IPS DF 6.9 (cell line): ENCODE measurements around the gene OSBPL2.

ENCODE experiments used
- DNase-seq: peaks from one replicate; pipeline ENCODE4 v3.0.0-alpha.2; 2013; ENCODE audit warnings: low read depth, low spot score
- H3K27ac ChIP-seq: one replicate; pipeline ENCODE4 v1.5.1; 2013; ENCODE audit warnings: low read length, control low read depth
- H3K27me3 ChIP-seq: 2 replicates; pipeline ENCODE4 v1.6.1; 2013; ENCODE audit warnings: mild to moderate bottlenecking, low read length; ENCODE audit not compliant: control insufficient read depth, insufficient read depth
- H3K36me3 ChIP-seq: 2 replicates; pipeline ENCODE4 v1.6.1; 2013; ENCODE audit warnings: low read length; ENCODE audit not compliant: control insufficient read depth, insufficient read depth
- H3K4me1 ChIP-seq: 2 replicates; pipeline ENCODE4 v1.6.1; 2013; ENCODE audit warnings: low read length; ENCODE audit not compliant: control insufficient read depth, insufficient read depth
- H3K4me3 ChIP-seq: 2 replicates; pipeline ENCODE4 v1.5.1; 2013; ENCODE audit warnings: mild to moderate bottlenecking, low read length
- H3K9me3 ChIP-seq: 2 replicates; pipeline ENCODE4 v1.6.1; 2013; ENCODE audit warnings: low read length, inconsistent platforms; ENCODE audit not compliant: control insufficient read depth, insufficient read depth
- WGBS: extraction: QIAGEN DNeasy Blood & Tissue Kit; methylation state at CpG from one replicate; pipeline ENCODE4 v1.1.7; 2013; ENCODE audit warnings: mixed read lengths, missing lambda C conversion rate; ENCODE audit not compliant: insufficient read length, insufficient coverage; 5-methylcytosine and 5-hydroxymethylcytosine counted together

Gene OSBPL2

DNA sequence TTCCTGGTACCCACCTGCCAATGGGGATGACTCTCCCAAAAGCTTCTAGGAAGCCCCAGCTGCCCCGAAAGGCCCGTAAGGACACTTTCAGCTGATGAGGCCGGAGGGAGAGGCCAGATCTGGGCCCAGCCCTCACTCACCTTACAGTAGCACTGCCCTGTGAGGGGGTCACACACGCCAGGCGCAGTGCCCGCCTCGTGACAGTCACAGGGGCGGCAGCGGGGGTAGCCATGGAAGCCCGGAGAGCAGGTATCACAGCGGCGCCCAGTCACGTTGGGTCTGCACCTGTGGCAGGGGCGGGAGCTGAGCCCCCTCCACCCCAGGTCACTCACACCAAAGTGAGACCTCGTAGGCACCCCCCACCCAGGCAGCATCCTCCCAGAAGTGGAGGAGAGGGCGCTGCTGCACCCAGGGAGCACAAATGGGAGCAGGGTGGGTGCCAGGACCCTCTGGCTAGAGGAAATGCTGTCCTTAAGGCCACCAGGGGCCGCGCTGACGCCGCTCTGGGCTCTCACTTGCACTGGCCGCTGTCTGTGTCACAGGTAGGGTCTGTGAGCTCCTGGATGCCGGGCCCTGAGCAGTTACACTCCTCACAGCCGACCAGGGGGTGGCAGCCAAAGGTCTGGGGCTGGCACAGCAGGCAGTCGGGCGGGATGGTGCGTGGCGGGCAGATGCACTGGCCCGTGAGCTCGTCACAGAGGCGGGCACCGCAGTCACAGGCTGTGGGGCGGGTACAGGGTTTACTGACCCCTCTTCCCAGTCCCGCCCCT, 89.6 kb downstream of the OSBPL2 start:
- DNase-seq, result no peak
- Histone ChIP-seq H3K9me3 (no peaks in the 10 kb centered on the region), H3K4me3 (no peak overlapping the region), H3K27me3 (no peaks in the 10 kb centered on the region), H3K36me3 (peaks cover 92% of the 10 kb centered on the region), H3K27ac (no peak overlapping the region), H3K4me1 (no peaks in the 10 kb centered on the region)
- no CpG with 5 or more reads among the region's 33 CpGs for WGBS

DNA sequence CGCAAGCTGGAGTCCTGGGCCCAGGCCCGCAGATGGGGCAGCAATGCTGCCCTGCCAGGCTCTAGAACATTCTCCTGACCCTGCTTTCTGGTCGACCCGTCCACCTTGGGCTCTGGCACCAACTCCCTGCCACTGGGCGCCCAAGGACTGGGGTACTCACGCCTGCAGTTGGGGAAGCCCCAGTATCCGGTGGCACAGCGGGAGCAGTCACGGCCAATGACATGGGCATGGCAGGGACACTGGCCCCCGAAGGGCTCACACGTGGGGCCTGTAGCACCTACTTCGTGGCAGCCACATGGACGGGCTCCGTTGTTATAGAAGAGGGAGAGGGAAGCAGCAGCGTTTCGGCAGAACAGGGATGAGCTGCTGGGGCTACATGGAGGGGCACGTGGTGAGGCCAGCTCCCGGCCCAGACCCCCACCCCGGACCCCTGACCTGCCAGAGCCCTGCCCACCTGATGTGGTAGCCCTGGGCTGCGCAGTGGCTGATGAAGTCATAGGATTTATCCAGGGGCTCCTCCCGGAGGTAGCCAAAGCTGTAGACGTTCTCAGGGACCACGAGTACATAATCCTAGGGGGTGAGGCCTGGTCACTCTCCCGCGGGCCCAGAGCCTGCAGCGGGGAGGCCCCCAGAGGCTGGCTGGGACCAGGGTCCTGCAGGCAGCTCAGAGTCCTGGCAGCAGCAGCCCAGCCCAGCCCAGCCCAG, 90.5 kb downstream of the OSBPL2 start:
- Histone ChIP-seq H3K9me3 (no peaks in the 10 kb centered on the region), H3K27me3 (no peaks in the 10 kb centered on the region), H3K4me3 (no peak overlapping the region; the same call in 1 of the 2 replicates), H3K27ac (no peak overlapping the region), H3K4me1 (no peaks in the 10 kb centered on the region; the same call in 1 of the 2 replicates), H3K36me3 (peaks cover 92% of the 10 kb centered on the region)
- no peak for DNase-seq
- WGBS, result no CpG with 5 or more reads among the region's 26 CpGs

DNA sequence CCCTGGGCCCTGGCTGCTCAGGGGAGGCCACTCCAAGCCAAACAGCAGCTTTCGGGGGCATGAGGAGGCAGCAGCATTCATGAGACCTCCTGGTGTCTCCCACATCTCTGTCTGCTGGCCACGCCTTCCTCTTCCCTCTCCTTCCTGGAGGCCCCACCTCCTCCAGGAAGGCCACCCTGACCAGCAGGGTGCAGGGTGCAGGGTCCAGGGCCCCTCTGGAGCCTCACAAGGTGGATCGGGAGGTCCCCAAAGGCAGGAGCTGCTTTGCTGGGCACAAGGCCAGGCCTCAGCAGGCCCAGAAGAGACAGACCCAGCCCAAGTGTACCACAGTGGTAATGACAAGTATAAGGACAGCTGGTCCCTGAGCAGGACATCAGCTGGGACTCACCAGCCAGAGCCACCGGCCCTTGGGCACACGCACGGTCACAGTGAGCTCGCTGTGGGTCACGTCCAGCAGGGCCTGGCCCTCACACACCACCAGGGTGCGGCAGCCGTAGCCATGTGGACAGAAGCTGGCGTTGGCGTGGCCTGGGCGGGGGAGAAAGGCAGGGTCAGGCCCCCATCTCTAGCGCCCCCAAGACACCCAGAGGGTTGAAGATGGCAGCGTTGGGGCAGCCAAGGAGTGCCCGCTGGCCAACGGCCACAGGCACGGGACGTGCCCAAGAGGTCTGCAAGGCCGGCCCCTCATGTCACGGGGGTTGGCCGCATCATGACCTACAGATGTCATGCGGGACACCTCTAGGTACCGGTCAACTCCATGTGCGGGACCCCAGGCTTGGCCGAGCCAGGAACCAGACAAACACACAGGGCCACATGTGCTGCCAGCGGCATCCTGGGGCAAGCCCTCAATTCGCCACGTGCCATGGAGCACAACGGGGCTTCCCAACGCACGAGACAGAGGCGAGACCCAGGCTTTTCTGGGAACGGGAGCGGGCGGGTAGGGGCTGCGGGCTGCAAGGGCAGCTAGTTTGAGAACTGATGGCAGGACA, 91.4 kb downstream of the OSBPL2 start:
- Histone ChIP-seq H3K36me3 (peaks cover 91% of the 10 kb centered on the region), H3K4me1 (no peaks in the 10 kb centered on the region; the same call in 1 of the 2 replicates), H3K27me3 (no peaks in the 10 kb centered on the region), H3K27ac (no peak overlapping the region), H3K4me3 (no peak overlapping the region; the same call in 1 of the 2 replicates), H3K9me3 (no peaks in the 10 kb centered on the region)
- no CpG with 5 or more reads among the region's 37 CpGs for WGBS
- no peak for DNase-seq

DNA sequence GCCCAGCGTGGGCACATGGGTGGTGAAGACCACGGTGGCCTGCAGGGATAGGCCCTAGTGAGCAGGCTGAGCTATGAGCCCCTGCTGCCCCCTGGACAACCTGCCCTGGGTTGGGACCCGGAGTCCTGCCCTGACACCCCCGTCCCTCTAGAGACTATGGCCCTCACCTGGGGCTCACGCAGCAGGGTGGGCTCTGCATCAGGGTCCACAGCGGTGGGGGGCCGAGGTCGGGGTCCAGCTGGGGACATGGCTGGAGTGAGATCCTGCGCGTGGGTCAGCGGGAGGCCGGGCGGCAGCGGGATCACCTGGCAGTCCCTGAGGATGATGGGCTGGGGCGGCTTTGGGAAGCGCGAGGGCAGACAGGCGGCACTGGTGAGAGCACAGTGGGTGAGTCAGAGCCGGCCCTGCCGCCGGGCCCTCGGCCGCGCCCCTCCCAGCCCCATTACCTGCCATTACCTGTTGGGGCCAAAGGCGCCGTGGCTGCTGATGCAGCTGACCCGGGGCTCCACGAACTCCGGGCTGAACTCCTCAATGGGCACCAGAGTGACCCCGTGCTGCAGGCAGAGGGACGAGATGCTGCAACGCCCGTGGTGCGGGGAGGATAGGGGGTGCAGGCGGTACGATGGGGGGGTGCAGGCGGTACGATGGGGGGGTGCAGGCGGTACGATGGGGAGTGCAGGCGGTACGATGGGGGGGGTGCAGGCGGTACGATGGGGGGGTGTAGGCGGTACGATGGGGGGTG, 92.4 kb downstream of the OSBPL2 start:
- H3K9me3 ChIP-seq, result no peaks in the 10 kb centered on the region
- WGBS, result no CpG with 5 or more reads among the region's 46 CpGs
- no peak for DNase-seq
- no peaks in the 10 kb centered on the region for H3K27me3 ChIP-seq
- H3K4me1 ChIP-seq, result no peaks in the 10 kb centered on the region; the same call in 1 of the 2 replicates
- no peak overlapping the region for H3K4me3 ChIP-seq
- H3K27ac ChIP-seq, result no peak overlapping the region
- H3K36me3 ChIP-seq, result peaks cover 86% of the 10 kb centered on the region

DNA sequence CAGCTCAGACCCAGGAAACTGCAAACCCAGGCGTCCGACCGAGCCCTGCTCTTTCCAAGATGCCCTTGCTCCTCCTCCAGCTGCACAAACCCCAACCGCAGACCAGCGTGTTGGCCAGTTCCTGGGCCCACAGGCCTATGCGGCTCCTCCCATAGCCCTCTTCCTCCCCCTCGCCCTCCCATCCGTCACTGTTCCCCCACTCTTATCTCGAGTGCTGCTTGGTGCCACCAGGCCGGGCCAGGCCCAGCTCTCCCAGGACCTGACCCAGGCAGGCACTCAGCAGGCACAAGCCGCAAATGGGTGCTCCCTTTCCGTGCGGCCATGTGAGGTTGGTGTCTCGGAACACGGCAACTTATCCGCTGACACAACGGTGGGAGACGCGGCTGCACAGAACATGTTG, 93.0 kb downstream of the OSBPL2 start:
- no peak for DNase-seq
- H3K27me3 ChIP-seq, result no peaks in the 10 kb centered on the region
- H3K4me1 ChIP-seq, result no peaks in the 10 kb centered on the region; the same call in 1 of the 2 replicates
- peaks cover 86% of the 10 kb centered on the region for H3K36me3 ChIP-seq
- WGBS, result no CpG with 5 or more reads among the region's 19 CpGs
- no peak overlapping the region for H3K27ac ChIP-seq
- H3K4me3 ChIP-seq, result no peak overlapping the region
- no peaks in the 10 kb centered on the region for H3K9me3 ChIP-seq

DNA sequence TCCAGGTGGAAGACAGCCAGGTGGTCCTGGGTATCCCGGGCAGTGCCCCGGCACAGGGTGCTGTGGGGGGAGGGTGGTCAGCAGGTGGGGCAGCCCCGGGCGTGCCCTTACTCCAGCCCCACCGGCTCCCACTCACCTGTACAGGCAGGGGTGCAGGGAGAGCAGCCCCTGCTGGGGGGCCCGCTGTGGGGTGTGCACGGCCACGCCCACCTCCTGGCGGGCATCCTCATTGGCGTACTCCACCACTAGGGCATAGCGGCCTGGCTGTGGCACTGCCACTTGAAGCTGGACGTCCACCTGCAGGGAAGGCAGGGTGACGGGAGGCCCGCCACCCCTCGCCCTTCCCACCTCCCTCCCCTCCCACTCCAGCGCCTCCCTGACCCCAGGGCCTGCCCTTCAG, 94.1 kb downstream of the OSBPL2 start:
- H3K4me1 ChIP-seq, result no peaks in the 10 kb centered on the region; the same call in 1 of the 2 replicates
- WGBS, result no CpG with 5 or more reads among the region's 16 CpGs
- peaks cover 86% of the 10 kb centered on the region for H3K36me3 ChIP-seq
- no peak overlapping the region for H3K4me3 ChIP-seq
- no peak for DNase-seq
- no peaks in the 10 kb centered on the region for H3K9me3 ChIP-seq
- no peaks in the 10 kb centered on the region for H3K27me3 ChIP-seq
- H3K27ac ChIP-seq, result no peak overlapping the region

DNA sequence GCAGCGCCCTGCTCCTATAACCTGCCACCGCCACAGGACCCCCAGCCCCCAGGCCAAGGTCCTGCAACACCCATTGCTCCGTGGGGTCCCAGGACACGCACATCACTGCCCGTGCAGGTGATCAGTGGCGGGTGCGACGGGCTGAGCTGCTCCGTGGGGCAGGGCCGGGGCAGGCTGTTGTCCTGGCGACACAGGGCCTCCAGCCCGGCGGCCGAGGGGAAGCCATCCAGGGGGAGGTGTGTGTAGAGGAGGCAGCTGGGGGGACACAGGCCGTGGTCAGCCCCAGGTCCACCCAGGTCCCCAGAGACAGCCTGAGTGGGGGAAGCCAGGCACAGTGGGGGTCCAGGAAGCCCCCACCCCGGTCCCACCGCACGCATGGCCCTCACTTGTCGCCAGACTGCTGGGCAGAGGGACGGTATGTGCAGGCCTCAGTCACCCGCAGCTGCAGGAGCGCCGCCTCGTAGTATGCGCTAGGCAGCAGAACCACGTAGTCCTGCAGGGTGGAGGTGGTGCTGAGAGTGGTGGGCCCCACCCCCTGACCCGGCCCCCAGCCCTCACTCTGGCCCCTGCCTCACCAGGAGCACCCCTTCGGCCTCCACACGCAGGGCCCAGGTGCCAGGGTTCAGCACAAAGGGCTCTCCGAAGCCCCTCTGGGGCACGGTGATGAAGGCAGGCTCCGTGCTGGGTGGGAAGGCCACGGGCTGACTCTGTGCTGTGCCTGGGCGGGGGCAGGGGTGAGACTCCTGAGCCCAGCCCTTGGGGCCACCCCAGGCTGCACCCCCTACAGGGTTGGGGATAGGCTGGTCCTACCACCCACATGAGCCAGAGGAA, 94.9 kb downstream of the OSBPL2 start:
- H3K36me3 ChIP-seq, result peaks cover 86% of the 10 kb centered on the region
- H3K4me1 ChIP-seq, result no peaks in the 10 kb centered on the region; the same call in 1 of the 2 replicates
- WGBS, result no CpG with 5 or more reads among the region's 34 CpGs
- H3K9me3 ChIP-seq, result no peaks in the 10 kb centered on the region
- no peaks in the 10 kb centered on the region for H3K27me3 ChIP-seq
- H3K27ac ChIP-seq, result no peak overlapping the region
- H3K4me3 ChIP-seq, result no peak overlapping the region
- DNase-seq, result no peak

DNA sequence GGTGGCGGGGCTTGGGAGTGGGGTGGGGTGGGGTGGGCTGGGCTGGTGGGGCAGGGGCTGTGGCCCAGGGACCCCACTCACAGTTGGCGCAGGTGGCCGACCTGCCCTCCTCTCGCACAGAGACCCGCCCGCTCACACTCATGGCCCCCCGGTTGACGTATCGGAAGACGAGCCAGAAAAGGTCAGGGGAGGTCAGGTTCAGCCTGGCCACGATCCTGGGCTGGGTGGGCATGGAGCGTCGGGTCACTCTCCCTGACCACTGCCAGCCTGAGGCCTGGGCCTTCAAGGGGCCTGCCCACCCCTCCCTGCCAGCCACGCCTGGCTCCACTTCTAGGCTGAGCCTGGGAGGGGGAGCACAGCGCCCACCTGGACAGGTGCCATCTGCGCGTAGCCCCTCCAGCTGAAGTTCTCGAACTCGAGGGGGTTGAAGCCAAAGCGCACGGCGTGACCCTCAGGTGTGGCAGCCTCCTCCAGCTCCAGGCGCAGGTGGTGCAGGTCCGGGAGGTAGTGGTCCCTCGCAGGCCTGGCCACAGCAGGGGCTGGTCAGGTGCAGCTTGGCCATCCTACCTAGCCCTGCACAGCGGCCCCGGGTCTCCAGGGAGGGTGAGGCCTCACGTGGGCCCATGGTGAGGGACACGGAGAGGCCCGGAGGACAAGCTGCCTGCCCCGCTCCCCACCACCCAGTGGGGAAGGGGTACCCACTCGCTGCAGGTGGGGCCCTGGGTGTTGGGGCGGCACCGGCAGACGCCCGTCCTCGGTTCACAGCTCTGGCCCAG, 95.7 kb downstream of the OSBPL2 start:
- Histone ChIP-seq H3K9me3 (no peaks in the 10 kb centered on the region), H3K4me3 (no peak overlapping the region), H3K4me1 (no peaks in the 10 kb centered on the region; the same call in 1 of the 2 replicates), H3K36me3 (peaks cover 81% of the 10 kb centered on the region), H3K27me3 (no peaks in the 10 kb centered on the region), H3K27ac (no peak overlapping the region)
- WGBS, result no CpG with 5 or more reads among the region's 37 CpGs
- DNase-seq, result no peak
